GM23248 (cell line): ENCODE results near the gene LDLRAD2. TPM values are rescaled to one million over a fixed set of nuclear protein-coding genes. Genes with fewer than 3 reads are reported as not detected.

Experiments used
- DNase-seq: peaks from one replicate; pipeline ENCODE4 v3.0.0-alpha.2; 2015
- H2AFZ ChIP-seq: fragments of 200-600 bp; sonication (generic); 2 replicates; pipeline ENCODE4 v1.6.1; 2016; ENCODE audit warnings: antibody characterized with exemption
- H3F3A ChIP-seq: fragments of 200-600 bp; sonication (generic); 2 replicates; pipeline ENCODE4 v1.6.1; 2016; ENCODE audit warnings: mild to moderate bottlenecking, antibody characterized with exemption, mixed run types; ENCODE audit not compliant: insufficient read depth
- H3K27ac ChIP-seq: fragments of 200-600 bp; sonication (generic); 2 replicates; pipeline ENCODE4 v1.5.1; 2016; ENCODE audit warnings: mild to moderate bottlenecking
- H3K27me3 ChIP-seq: fragments of 200-600 bp; sonication (generic); replicated peaks from 2 replicates; pipeline ENCODE4 v1.6.1; 2016; ENCODE audit warnings: mild to moderate bottlenecking; ENCODE audit not compliant: insufficient read depth
- H3K36me3 ChIP-seq: fragments of 200-600 bp; sonication (generic); 2 replicates; pipeline ENCODE4 v1.6.1; 2016; ENCODE audit warnings: low read depth, mild to moderate bottlenecking
- H3K4me1 ChIP-seq: fragments of 200-600 bp; sonication (generic); 2 replicates; pipeline ENCODE4 v1.6.1; 2016; ENCODE audit warnings: mild to moderate bottlenecking; ENCODE audit not compliant: insufficient read depth
- H3K4me2 ChIP-seq: fragments of 200-600 bp; sonication (generic); one replicate; pipeline ENCODE4 v1.6.1; 2016; ENCODE audit warnings: mild to moderate bottlenecking; ENCODE audit not compliant: unreplicated experiment
- H3K4me3 ChIP-seq: fragments of 200-600 bp; sonication (generic); 2 replicates; pipeline ENCODE4 v1.5.1; 2016; ENCODE audit warnings: mild to moderate bottlenecking
- H3K79me2 ChIP-seq: fragments of 200-600 bp; sonication (generic); 2 replicates; pipeline ENCODE4 v1.6.1; 2016; ENCODE audit warnings: mild to moderate bottlenecking; ENCODE audit not compliant: insufficient read depth
- H3K9ac ChIP-seq: fragments of 200-600 bp; sonication (generic); 2 replicates; pipeline ENCODE4 v1.6.1; 2016; ENCODE audit warnings: mild to moderate bottlenecking
- H3K9me2 ChIP-seq: fragments of 200-600 bp; sonication (generic); 2 replicates; pipeline ENCODE4 v1.6.1; 2016; ENCODE audit warnings: mixed run types, mild to moderate bottlenecking, moderate library complexity; ENCODE audit not compliant: insufficient read depth
- H3K9me3 ChIP-seq: fragments of 200-600 bp; sonication (generic); one replicate; pipeline ENCODE4 v1.6.1; 2017; ENCODE audit warnings: low read depth
- H4K20me1 ChIP-seq: fragments of 200-600 bp; sonication (generic); 2 replicates; pipeline ENCODE4 v1.6.0; 2016; ENCODE audit not compliant: insufficient read depth
- EZH2 ChIP-seq: fragments of 200-600 bp; sonication (generic); IDR thresholded peaks from 2 replicates; pipeline ENCODE4 v1.6.1; 2018; ENCODE audit warnings: antibody characterized with exemption, mild to moderate bottlenecking; ENCODE audit not compliant: insufficient read depth, poor library complexity, severe bottlenecking
- EZH2phosphoT487 ChIP-seq: fragments of 200-600 bp; sonication (generic); IDR thresholded peaks from 2 replicates; pipeline ENCODE4 v1.6.1; 2018; ENCODE audit warnings: antibody characterized with exemption, moderate library complexity, mild to moderate bottlenecking, low read depth; ENCODE audit not compliant: insufficient read depth
- WGBS, 2 experiments: methylation state at CpG; one replicate each; pipeline ENCODE4 v1.1.6; 2015 to 2017; ENCODE audit warnings: low lambda C conversion rate in 2 of 2, low coverage in 1 of 2; ENCODE audit errors: missing lambda C conversion rate in 2 of 2; 5-methylcytosine and 5-hydroxymethylcytosine counted together
- in situ Hi-C: fragments of 300-500 bp; cut with MboI; formaldehyde crosslinking; loops from 2 replicates; pipeline ENCODE4 v1.15.0; 2020
- polyA plus RNA-seq: library from polyadenylated mRNA; unstranded; fragments of >200 nt; fragmentation: Nextera tagmentation; extraction: Ambion mirVana; gene quantifications from 2 replicates; pipeline ENCODE4 v1.2.1, GENCODE V29; 2016
- total RNA-seq: library from RNA; depleted of rRNA; stranded (reverse); fragments of >200 nt; shearing (Covaris generic); gene quantifications from 2 replicates; pipeline ENCODE4 v1.2.3, GENCODE V29; 2014

The LDLRAD2 gene
- total and polyA plus RNA-seq, 2 experiments from 2014 or later: 8.5 TPM; not detected in 1

DNA sequence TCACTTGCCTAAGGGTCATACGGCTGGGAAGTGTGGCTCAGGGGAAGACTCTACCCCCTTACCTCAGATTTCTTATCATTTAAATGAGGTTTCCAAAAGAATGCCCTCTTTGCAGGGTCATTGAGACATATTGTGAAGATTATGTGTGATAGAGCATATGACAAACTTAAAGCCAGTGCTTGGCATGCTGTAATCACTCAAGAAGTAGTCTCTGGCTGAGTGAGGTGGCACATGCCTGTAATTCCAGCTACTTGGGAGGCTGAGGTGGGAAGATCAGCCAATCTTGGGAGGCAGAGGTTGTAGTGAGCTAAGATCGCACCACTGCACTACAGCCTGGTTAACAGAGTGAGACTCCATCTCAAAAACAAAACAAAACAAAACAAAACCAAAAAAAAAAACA lies 7.5 kb upstream of the LDLRAD2 start:
- no peaks in the 10 kb centered on the region for H3K79me2 ChIP-seq
- WGBS, 2 experiments: 92 to 94% methylated on average over 2 of the region's 2 CpGs
- H3K4me3 ChIP-seq: no peak overlapping the region
- no peaks in the 10 kb centered on the region for H3K4me1 ChIP-seq
- no peak overlapping the region for H3K4me2 ChIP-seq
- H3K9me3 ChIP-seq: no peaks in the 10 kb centered on the region
- in situ Hi-C loops: no loop called here
- no peaks in the 10 kb centered on the region for H3F3A ChIP-seq
- H3K27me3 ChIP-seq: no peaks in the 10 kb centered on the region
- H3K27ac ChIP-seq: no peak overlapping the region
- no peaks in the 10 kb centered on the region for H3K36me3 ChIP-seq
- no peak overlapping the region for H2AFZ ChIP-seq
- H4K20me1 ChIP-seq: no peaks in the 10 kb centered on the region
- no peak for TF ChIP-seq EZH2
- no peak for TF ChIP-seq EZH2phosphoT487
- no peaks in the 10 kb centered on the region for H3K9me2 ChIP-seq
- no peak for DNase-seq
- H3K9ac ChIP-seq: no peak overlapping the region

GRCh38 chr1:21813542-21813941 lies 1.5 kb downstream of the LDLRAD2 start:
- Histone ChIP-seq H3K79me2 (no peaks in the 10 kb centered on the region), H3K9ac (no peak overlapping the region), H3K4me1 (no peaks in the 10 kb centered on the region), H3K27ac (no peak overlapping the region), H3K36me3 (0 out of 2 replicates have a peak, but pooled peaks cover 4% of the 10 kb centered on the region), H4K20me1 (peaks cover 3% of the 10 kb centered on the region; the same call in 1 of the 2 replicates), H3K27me3 (no peaks in the 10 kb centered on the region), H3K9me3 (no peaks in the 10 kb centered on the region), H3K4me2 (no peak overlapping the region), H2AFZ (no peak overlapping the region), H3K9me2 (no peaks in the 10 kb centered on the region), H3K4me3 (no peak overlapping the region), H3F3A (peaks cover 26% of the 10 kb centered on the region)
- 95 to 97% methylated on average over 3 of the region's 3 CpGs for WGBS, 2 experiments
- in situ Hi-C loops: no loop called here
- TF ChIP-seq EZH2phosphoT487: no peak
- no peak for TF ChIP-seq EZH2
- DNase-seq: no peak

DNA sequence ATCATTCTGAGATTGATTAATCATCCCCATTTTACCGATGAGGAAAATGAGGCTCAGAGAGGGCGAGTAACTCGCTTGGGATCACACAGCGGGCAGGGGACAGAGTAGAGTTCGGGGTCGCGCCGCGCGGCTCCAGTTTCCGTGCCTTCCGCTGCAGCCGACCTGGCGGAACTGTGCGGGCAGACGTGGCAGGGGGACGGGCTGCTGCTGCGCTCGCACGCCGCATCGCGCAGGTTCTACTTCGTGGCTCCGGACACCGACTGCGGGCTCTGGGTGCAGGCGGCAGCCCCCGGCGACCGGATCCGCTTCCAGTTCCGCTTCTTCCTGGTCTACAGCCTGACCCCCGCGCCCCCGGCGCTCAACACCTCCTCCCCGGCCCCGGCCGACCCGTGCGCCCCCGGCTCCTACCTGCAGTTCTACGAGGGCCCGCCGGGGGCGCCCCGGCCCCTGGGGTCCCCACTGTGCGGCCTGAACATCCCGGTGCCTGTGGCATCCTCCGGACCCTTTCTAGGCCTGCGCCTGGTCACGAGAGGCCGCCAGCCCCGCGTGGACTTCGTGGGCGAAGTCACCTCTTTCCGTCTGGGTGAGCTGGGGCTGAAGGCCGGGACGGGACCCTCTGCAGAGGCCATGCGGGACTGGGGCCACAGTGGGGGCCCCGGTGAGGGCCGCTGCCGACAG lies 2.3 kb downstream of the LDLRAD2 start:
- DNase-seq: no peak
- Histone ChIP-seq H3K36me3 (peaks cover 7% of the 10 kb centered on the region; the same call in 1 of the 2 replicates), H2AFZ (no peak overlapping the region), H3K79me2 (no peaks in the 10 kb centered on the region), H3K27ac (no peak overlapping the region), H4K20me1 (peaks cover 3% of the 10 kb centered on the region; the same call in 1 of the 2 replicates), H3F3A (peaks cover 30% of the 10 kb centered on the region), H3K9me3 (no peaks in the 10 kb centered on the region), H3K4me3 (no peak overlapping the region), H3K27me3 (no peaks in the 10 kb centered on the region), H3K9me2 (no peaks in the 10 kb centered on the region), H3K9ac (no peak overlapping the region), H3K4me2 (no peak overlapping the region), H3K4me1 (no peaks in the 10 kb centered on the region)
- WGBS, 2 experiments: 27 to 36% methylated on average over 51 to 65 of the region's 65 CpGs
- in situ Hi-C loops: no loop called here
- TF ChIP-seq EZH2 (no peak), EZH2phosphoT487 (no peak)

DNA sequence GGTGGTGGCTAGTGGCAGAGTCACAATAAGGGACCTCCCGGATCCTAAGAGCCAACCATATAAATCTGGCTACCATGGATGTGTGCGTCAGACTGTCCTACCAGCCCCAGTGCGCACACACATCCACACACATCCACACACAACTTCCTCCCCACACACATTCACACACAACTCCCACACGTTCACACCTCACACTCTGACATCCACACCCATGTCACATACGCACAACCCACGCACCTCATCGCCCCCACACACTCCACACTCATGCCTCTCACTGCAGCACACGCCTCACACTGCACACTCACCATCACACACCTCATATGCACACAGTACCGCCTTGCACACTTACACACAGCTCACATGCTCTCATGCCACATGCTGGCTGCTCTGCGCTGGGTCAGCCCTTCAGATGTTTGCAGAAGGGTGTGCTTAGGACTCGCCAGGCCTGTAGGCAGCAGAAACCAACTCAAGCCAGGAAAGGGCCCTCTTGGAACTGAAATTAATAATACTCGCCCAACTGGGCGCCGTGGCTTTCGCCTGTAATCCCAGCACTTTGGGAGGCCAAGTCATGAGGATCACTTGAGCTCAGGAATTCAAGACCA lies 3.0 kb downstream of the LDLRAD2 start:
- Histone ChIP-seq H3K9ac (no peak overlapping the region), H3F3A (peaks cover 36% of the 10 kb centered on the region), H3K79me2 (no peaks in the 10 kb centered on the region), H3K27me3 (no peaks in the 10 kb centered on the region), H3K4me2 (no peak overlapping the region), H3K9me3 (no peaks in the 10 kb centered on the region), H4K20me1 (peaks cover 3% of the 10 kb centered on the region; the same call in 1 of the 2 replicates), H3K4me3 (no peak overlapping the region), H3K27ac (no peak overlapping the region), H3K4me1 (no peaks in the 10 kb centered on the region), H3K36me3 (peaks cover 13% of the 10 kb centered on the region; the same call in 1 of the 2 replicates), H2AFZ (no peak overlapping the region), H3K9me2 (no peaks in the 10 kb centered on the region)
- no peak for DNase-seq
- TF ChIP-seq EZH2phosphoT487 (no peak), EZH2 (no peak)
- WGBS, 2 experiments: 95 to 98% methylated on average over 15 of the region's 15 CpGs
- in situ Hi-C loops: no loop called here
